Measurements from ENCODE around the gene AMBRA1.
"Not testable (repeated sequence)": the region's sequence is repeated elsewhere in the genome, so short reads cannot be mapped to it uniquely, and the experiment has no call there.

The AMBRA1 gene

DNA sequence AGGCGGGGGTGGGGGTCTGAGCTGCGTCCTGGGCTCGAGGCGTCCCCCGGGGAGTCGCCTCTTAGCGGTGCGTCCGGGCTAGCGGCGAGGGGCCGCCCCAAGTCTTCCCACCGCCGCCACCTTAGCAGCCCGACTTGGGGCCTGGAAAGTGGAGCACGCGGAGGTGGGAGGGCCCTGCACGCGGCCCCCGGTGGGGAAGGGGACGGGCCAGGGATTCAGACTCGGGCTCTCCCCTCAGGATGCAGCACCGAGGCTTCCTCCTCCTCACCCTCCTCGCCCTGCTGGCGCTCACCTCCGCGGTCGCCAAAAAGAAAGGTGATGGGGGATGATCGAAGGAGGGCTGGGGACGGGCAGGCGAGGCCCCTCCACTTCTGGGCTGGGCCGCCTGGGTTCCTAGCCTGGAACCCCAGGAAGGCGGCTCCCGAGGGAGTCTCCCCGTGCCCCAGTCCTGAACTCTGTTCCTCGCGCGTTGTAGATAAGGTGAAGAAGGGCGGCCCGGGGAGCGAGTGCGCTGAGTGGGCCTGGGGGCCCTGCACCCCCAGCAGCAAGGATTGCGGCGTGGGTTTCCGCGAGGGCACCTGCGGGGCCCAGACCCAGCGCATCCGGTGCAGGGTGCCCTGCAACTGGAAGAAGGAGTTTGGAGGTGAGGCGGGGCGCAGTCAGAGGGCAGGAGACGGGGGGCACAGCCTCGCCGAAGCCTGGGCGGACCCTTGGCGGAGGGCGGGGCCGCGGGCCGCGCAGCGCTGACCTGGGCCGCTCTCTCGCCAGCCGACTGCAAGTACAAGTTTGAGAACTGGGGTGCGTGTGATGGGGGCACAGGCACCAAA is 211.8 kb downstream of the AMBRA1 start:
- no peak for DNase-seq (ENCODE audit: low spot score)

- peak; percentile 83 for DNase-seq (ENCODE audit: low spot score)
Observed at GRCh38 chr11:46381048-46381818, 212.6 kb downstream of the AMBRA1 start, which contains the start of gene MDK. Gene MDK, plus strand, starts transcription at chr11:46381669. Its CDS starts 389 bp downstream, at chr11:46382058.

DNA sequence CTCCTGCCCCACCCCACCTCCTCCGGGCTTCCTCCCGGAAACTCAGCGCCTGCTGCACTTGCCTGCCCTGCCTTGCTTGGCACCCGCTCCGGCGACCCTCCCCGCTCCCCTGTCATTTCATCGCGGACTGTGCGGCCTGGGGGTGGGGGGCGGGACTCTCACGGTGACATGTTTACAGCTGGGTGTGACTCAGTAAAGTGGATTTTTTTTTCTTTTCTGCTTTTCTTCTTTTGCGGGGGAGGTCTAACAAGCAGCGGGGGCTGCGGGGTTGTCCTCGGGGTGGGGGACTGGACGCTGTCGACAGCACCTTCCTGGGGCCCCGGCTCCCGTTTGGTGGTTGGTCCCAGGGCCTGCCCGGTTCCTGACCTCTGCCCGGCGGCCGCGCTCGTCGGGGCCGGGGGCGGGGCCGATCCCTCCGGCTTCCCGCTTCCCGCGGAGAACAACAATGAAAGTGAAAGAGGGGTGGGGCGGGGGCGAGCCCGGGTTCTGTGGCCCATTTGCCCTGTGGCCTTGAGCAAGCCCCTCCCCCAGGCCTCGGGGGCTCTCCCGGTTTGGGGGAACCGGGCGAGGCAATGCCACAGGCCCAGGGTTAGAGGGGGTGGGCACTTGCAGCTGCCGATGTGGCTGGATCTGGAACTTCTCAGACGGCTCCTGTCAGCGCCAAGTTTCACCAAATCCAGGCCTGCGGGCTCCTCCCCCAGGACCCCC is 213.3 kb downstream of the AMBRA1 start:
- peak; percentile 82 for DNase-seq (ENCODE audit: low spot score)

DNA sequence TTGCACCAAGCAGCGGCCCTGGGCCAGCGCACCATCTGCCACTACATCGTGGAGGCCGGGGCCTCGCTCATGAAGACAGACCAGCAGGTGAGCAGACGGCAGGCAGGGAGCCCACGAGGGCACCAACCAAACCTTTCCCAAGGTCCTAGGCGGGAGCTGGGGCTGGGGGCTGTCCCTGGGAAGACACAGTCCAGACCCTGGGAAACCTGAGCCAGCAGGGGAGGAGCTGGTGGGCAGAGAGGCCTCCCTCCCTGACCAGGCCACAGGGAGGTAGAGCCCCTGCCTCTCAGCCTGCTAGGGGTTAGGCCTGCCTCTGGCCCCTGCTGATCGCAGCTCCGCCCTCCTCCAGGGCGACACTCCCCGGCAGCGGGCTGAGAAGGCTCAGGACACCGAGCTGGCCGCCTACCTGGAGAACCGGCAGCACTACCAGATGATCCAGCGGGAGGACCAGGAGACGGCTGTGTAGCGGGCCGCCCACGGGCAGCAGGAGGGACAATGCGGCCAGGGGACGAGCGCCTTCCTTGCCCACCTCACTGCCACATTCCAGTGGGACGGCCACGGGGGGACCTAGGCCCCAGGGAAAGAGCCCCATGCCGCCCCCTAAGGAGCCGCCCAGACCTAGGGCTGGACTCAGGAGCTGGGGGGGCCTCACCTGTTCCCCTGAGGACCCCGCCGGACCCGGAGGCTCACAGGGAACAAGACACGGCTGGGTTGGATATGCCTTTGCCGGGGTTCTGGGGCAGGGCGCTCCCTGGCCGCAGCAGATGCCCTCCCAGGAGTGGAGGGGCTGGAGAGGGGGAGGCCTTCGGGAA is 214.1 kb downstream of the AMBRA1 start:
- DNase-seq (ENCODE audit: low spot score): not testable (repeated sequence)

GRCh38 chr11:46378811-46379481 is 214.9 kb downstream of the AMBRA1 start:
- no peak for DNase-seq (ENCODE audit: low spot score)

DNA sequence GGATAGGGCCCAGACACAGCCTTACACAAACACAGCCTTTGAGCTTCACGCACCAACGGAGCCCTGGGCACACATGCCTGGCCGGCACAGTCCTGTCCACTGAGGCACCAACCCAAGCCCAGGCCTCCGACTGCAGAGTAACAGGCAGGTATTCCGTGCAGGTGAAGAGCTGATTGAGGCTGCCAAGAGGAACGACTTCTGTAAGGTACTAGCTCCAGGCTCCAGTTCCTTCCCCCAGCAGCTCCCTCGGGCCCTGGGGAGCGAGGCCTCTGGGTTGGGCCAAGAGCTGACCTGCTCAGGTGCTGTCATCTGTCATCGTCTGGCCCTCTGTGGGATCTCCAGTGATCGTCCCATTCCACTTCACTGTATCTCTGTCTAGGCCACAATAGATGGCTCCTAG is 215.5 kb downstream of the AMBRA1 start:
- no peak for DNase-seq (ENCODE audit: low spot score)

GRCh38 chr11:46377831-46378230 is 216.0 kb downstream of the AMBRA1 start:
- no peak for DNase-seq (ENCODE audit: low spot score)

- no peak for DNase-seq (ENCODE audit: low spot score)
Observed at GRCh38 chr11:46377290-46377689, 216.5 kb downstream of the AMBRA1 start.

DNA sequence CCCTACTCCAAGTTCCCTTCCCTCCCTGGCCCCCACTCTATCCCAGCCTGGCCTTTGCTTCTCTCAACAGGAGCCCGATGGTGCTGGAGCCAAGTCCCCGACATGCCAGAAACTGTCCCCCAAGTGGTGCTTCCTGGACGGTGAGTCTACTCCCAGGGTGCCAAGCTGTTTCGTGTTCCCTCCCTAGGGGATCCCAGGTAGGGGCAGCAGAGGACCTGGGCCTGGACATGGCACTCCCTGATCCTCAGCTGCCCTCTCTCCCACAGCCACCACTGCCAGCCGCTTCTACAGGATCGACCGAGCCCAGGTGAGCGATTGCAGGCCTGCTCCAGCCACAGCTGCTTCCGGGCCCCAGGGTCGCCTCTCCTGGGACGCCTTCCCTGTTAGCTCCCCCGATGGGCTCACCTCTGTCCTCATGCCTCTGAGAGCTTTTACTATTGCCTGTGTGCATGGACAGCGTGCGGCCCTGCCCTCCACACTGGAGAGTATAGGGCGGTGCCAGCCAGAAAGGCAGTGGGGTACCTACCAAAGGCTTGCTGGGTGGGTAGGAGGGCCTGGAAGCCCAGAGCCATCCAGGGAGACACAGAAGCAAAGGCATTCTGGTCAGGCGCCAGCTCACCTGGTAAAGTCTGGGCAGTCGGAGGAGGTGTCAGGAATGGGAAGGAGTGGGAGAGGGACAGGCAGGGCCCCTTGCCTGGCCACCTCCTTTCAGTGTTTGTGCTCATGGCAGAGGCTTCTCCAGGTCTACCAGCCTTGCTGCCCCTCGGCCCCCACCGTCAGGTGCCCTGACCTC is 217.4 kb downstream of the AMBRA1 start:
- no peak for DNase-seq (ENCODE audit: low spot score)

GRCh38 chr11:46375392-46376101 is 218.3 kb downstream of the AMBRA1 start:
- no peak for DNase-seq (ENCODE audit: low spot score)

- DNase-seq (ENCODE audit: low spot score): no peak
Observed at GRCh38 chr11:46374815-46375214, 219.0 kb downstream of the AMBRA1 start.

DNA sequence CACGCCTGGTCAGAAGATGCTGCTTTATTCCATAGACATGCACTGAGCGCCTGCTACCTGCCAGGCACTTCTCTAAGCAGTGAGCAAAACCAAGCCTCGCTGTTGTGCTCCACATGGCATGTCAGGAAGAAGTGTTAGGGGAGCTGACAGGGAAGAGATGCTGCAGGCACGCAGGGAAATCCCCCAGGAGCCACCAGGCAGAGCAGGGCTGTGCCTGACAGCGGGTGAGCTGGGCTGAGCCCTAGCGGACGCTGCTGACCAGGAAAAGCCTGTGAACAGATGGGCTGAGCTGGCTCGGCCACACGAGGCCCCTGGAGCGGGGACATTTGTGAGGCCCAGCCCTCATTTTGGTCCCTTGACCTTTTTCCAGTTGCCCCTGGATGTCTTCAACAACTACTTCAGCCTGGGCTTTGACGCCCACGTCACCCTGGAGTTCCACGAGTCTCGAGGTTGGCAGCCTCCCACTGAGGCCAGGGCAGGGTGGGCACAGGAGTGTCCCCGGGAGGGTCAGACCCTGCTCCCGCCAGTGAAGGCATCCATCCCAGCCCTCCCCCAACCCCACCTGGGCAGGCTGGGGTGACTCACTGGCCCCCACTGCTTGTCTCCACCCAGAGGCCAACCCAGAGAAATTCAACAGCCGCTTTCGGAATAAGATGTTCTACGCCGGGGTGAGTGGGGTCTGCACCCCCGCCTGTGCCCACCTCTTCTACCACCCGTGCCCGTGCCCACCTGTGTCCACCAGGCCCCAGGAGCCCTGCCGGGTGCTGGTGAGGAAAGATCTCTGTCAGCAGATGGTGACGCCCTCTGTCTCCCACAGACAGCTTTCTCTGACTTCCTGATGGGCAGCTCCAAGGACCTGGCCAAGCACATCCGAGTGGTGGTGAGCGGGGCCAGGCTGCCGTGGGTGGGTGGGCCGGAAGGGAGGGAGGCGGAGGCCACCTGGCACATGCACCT is 219.8 kb downstream of the AMBRA1 start:
- DNase-seq (ENCODE audit: low spot score): no peak

GRCh38 chr11:46372501-46372900 is 221.3 kb downstream of the AMBRA1 start:
- not testable (repeated sequence) for DNase-seq (ENCODE audit: low spot score)

DNA sequence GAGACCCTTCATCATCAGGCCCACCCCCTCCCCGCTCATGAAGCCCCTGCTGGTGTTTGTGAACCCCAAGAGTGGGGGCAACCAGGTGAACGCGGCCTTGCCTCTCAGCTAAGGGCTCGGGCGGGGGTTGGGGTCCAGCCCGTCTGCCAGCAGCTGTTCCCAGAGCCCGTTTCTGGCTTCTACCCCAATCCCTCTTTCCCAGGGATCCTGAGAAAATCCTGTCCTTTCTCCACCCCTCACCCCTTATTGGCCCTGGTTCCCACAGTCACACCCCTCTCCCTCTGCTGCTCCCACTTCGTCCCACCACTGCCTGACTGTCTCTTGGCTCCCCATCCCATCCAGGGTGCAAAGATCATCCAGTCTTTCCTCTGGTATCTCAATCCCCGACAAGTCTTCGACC is 221.7 kb downstream of the AMBRA1 start:
- no peak for DNase-seq (ENCODE audit: low spot score)

DNA sequence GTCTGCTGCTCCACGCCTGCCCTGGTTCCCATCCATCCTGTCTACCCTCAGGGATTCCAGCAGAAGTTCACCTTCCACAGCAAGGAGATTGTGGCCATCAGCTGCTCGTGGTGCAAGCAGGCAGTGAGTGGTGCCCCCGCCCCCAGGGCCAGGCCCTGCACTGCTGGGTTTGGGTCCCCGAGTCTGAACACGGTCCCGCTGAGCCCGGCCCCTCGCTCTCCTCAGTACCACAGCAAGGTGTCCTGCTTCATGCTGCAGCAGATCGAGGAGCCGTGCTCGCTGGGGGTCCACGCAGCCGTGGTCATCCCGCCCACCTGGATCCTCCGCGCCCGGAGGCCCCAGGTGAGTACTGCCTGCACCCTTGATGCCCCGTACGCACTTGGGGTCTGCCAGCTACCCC is 222.6 kb downstream of the AMBRA1 start:
- not testable (repeated sequence) for DNase-seq (ENCODE audit: low spot score)

- DNase-seq (ENCODE audit: low spot score): no peak
Observed at GRCh38 chr11:46370253-46370652, 223.6 kb downstream of the AMBRA1 start.

DNA sequence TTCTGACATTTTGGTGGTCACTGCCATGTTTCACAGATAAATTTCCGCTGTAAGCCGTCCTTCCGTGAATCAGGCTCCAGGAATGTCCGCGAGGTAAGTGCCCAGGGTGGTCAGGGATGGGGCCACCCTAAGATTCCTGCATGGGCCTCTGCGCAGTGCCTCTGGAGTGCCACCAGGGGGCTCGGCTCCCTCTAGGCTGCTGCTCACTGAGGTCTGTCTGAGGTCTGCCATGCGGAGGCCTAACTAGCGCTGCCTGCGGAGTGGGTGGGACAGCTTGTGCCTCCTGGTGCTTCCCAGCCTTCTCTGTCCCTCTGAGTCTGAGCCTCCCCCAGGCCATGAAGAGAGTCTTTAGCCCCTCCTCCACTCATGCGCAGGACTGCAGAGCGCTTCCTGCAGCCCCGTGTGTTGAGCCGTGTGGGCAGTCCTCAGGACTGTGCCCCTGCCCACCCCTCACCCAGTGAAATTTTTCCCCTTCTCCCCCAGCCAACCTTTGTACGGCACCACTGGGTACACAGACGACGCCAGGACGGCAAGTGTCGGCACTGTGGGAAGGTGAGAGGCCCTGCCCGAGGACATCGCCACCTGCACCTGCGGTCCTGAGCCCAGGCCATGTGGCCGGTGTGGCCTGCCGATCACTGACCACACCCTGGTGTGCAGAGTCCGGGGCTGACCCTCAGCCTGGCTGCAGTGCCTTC is 224.2 kb downstream of the AMBRA1 start:
- no peak for DNase-seq (ENCODE audit: low spot score)

GRCh38 chr11:46367916-46368267 is 225.9 kb downstream of the AMBRA1 start:
- no peak for DNase-seq (ENCODE audit: low spot score)
